H1 (cell line): ENCODE data around the gene ZFP64. TPM values are rescaled to one million over a fixed set of nuclear protein-coding genes. Genes with fewer than 3 reads are reported as not detected.

Source experiments
- CTCF ChIA-PET: fragments of 300-600 bp; sonication (Branson Sonifier 250); formaldehyde crosslinking; loops from one replicate; lab custom pipeline; 2021; ENCODE audit not compliant: partially characterized antibody; lab: Charles Lee
- POLR2A ChIA-PET: fragments of 300-600 bp; sonication (Branson Sonifier 250); formaldehyde crosslinking; loops from one replicate; lab custom pipeline; 2021; ENCODE audit warnings: inconsistent platforms; ENCODE audit not compliant: partially characterized antibody; lab: Charles Lee
- DNase-seq, 2 experiments: peaks; one replicate each; pipeline versions ENCODE4 v3.0.0 to v3.0.0-alpha.2; 2010 to 2022; ENCODE audit warnings: low spot score in 2 of 2, low read depth in 1 of 2, mixed read lengths in 1 of 2
- FAIRE-seq: peaks from 2 replicates; lab custom pipeline; 2011; peaks lifted over from hg19 to GRCh38; lab: Jason Lieb, UNC
- H2AFZ ChIP-seq: 2 replicates; pipeline ENCODE4 v1.8.1; 2012; ENCODE audit warnings: low read length, inconsistent platforms
- H2AK5ac ChIP-seq: 2 replicates; pipeline ENCODE4 v1.6.1; 2013; ENCODE audit warnings: low read depth, low read length
- H2BK120ac ChIP-seq: replicated peaks from 2 replicates; pipeline ENCODE3; 2013; ENCODE audit warnings: low read depth, low read length, inconsistent platforms
- H2BK12ac ChIP-seq: 2 replicates; pipeline ENCODE4 v1.6.1; 2013; ENCODE audit warnings: low read depth, low read length
- H2BK15ac ChIP-seq: 2 replicates; pipeline ENCODE4 v1.6.1; 2013; ENCODE audit warnings: low read length
- H2BK20ac ChIP-seq: 2 replicates; pipeline ENCODE4 v1.6.1; 2013; ENCODE audit warnings: low read length
- H2BK5ac ChIP-seq: 2 replicates; pipeline ENCODE4 v1.6.1; 2013; ENCODE audit warnings: low read depth, low read length
- H3K14ac ChIP-seq: 2 replicates; pipeline ENCODE4 v1.6.1; 2013; ENCODE audit warnings: inconsistent platforms; ENCODE audit not compliant: insufficient read length
- H3K18ac ChIP-seq: 2 replicates; pipeline ENCODE4 v1.6.1; 2013; ENCODE audit warnings: low read length; ENCODE audit errors: extremely low read depth
- H3K23ac ChIP-seq: 2 replicates; pipeline ENCODE4 v1.6.1; 2013; ENCODE audit warnings: inconsistent platforms; ENCODE audit not compliant: insufficient read length
- H3K23me2 ChIP-seq: 2 replicates; pipeline ENCODE4 v1.6.1; 2013; ENCODE audit warnings: low read depth, low read length
- H3K27ac ChIP-seq: 2 replicates; pipeline ENCODE4 v1.6.1; 2011; ENCODE audit warnings: low read depth, low read length, inconsistent platforms
- H3K27me3 ChIP-seq, 4 experiments: replicated peaks in 1 of 4; 1 replicate in 1 of 4; 2 replicates in 3 of 4; pipeline versions ENCODE4 v1.6.1 to v1.8.1; 2011 to 2013; ENCODE audit warnings: low read length in 3 of 4, mild to moderate bottlenecking in 3 of 4, inconsistent platforms in 2 of 4, mixed read lengths in 2 of 4, moderate library complexity in 1 of 4; ENCODE audit not compliant: control insufficient read depth in 3 of 4, insufficient read depth in 3 of 4; ENCODE audit errors: extremely low read depth in 1 of 4
- H3K36me3 ChIP-seq, 4 experiments: 2 replicates each; pipeline versions ENCODE4 v1.6.1 to v1.8.1; 2011 to 2013; ENCODE audit warnings: mild to moderate bottlenecking in 4 of 4, low read length in 3 of 4, moderate library complexity in 2 of 4, control low read depth in 1 of 4, inconsistent platforms in 1 of 4; ENCODE audit not compliant: insufficient read depth in 4 of 4, control insufficient read depth in 2 of 4
- H3K4ac ChIP-seq: replicated peaks from 2 replicates; pipeline ENCODE3; 2013; ENCODE audit warnings: low read length, low read depth, mixed read lengths, inconsistent platforms; ENCODE audit not compliant: insufficient read length
- H3K4me1 ChIP-seq, 4 experiments: replicated peaks in 1 of 4; 1 replicate in 1 of 4; 2 replicates in 3 of 4; pipeline versions ENCODE4 v1.6.1 to v1.8.1; 2011 to 2013; ENCODE audit warnings: low read length in 3 of 4, inconsistent platforms in 2 of 4, mixed read lengths in 1 of 4; ENCODE audit not compliant: insufficient read depth in 4 of 4, control insufficient read depth in 3 of 4
- H3K4me2 ChIP-seq, 2 experiments: 2 replicates each; pipeline versions ENCODE4 v1.6.1 to v1.8.1; 2011 to 2013; ENCODE audit warnings: low read depth in 2 of 2, low read length in 2 of 2, control low read depth in 1 of 2, inconsistent platforms in 1 of 2, mild to moderate bottlenecking in 1 of 2; ENCODE audit not compliant: insufficient read depth in 1 of 2
- H3K4me3 ChIP-seq, 4 experiments: fragments of 200-600, 300-600 bp in 1 of 4; sonication (generic), shearing (Covaris generic), sonication (Bioruptor Twin) in 1 of 4; 2 replicates each; pipeline versions ENCODE4 v1.5.1 to v1.8.1; 2011 to 2016; ENCODE audit warnings: low read length in 4 of 4, low read depth in 3 of 4, control low read depth in 2 of 4, inconsistent platforms in 2 of 4, mild to moderate bottlenecking in 2 of 4, mixed read lengths in 1 of 4, moderate library complexity in 1 of 4; ENCODE audit not compliant: insufficient read depth in 2 of 4; ENCODE audit errors: extremely low read depth in 1 of 4
- H3K56ac ChIP-seq: replicated peaks from 2 replicates; pipeline ENCODE3; 2013; ENCODE audit warnings: low read depth, mild to moderate bottlenecking, mixed read lengths, low read length, inconsistent platforms; ENCODE audit not compliant: insufficient read length
- H3K79me1 ChIP-seq: 2 replicates; pipeline ENCODE4 v1.6.1; 2013; ENCODE audit warnings: low read depth, low read length, control low read depth
- H3K79me2 ChIP-seq, 2 experiments: 2 replicates each; pipeline versions ENCODE4 v1.6.1 to v1.8.1; 2012 to 2013; ENCODE audit warnings: low read length in 2 of 2, mild to moderate bottlenecking in 2 of 2, inconsistent platforms in 1 of 2; ENCODE audit not compliant: insufficient read depth in 2 of 2, control insufficient read depth in 1 of 2
- H3K9ac ChIP-seq, 4 experiments: replicated peaks in 1 of 4; 1 replicate in 1 of 4; 2 replicates in 3 of 4; pipeline versions ENCODE4 v1.6.1 to v1.8.1; 2011 to 2013; ENCODE audit warnings: low read depth in 3 of 4, low read length in 3 of 4, control low read depth in 2 of 4, mild to moderate bottlenecking in 2 of 4, moderate library complexity in 2 of 4, inconsistent platforms in 1 of 4; ENCODE audit errors: extremely low read depth in 1 of 4
- H3K9me3 ChIP-seq, 2 experiments: 2 replicates each; pipeline versions ENCODE4 v1.6.1 to v1.8.1; 2012 to 2013; ENCODE audit warnings: mild to moderate bottlenecking in 2 of 2, moderate library complexity in 2 of 2, control low read depth in 1 of 2, inconsistent platforms in 1 of 2, low read depth in 1 of 2, low read length in 1 of 2, mixed read lengths in 1 of 2; ENCODE audit not compliant: insufficient read depth in 2 of 2
- H4K20me1 ChIP-seq, 2 experiments: replicated peaks in 1 of 2; 2 replicates each; pipeline versions ENCODE3 to v1.8.1; 2011 to 2013; ENCODE audit warnings: inconsistent platforms in 2 of 2, low read length in 2 of 2, mild to moderate bottlenecking in 1 of 2; ENCODE audit not compliant: insufficient read depth in 2 of 2, control insufficient read depth in 1 of 2
- H4K5ac ChIP-seq: 2 replicates; pipeline ENCODE4 v1.6.1; 2013; ENCODE audit warnings: low read length, low read depth, mixed read lengths, inconsistent platforms; ENCODE audit not compliant: insufficient read length
- H4K8ac ChIP-seq: 2 replicates; pipeline ENCODE4 v1.8.0; 2013; ENCODE audit warnings: mild to moderate bottlenecking, moderate library complexity, low read length, inconsistent platforms; ENCODE audit not compliant: insufficient read depth; ENCODE audit errors: extremely low read depth
- H4K91ac ChIP-seq: replicated peaks from 2 replicates; pipeline ENCODE3; 2013; ENCODE audit warnings: low read length, mixed read lengths, inconsistent platforms; ENCODE audit not compliant: insufficient read length
- ATF3 ChIP-seq: IDR thresholded peaks from 2 replicates; pipeline ENCODE4 v1.6.1; 2011; ENCODE audit warnings: low read depth, mild to moderate bottlenecking, low read length; ENCODE audit not compliant: insufficient read depth
- BRCA1 ChIP-seq: IDR thresholded peaks from 2 replicates; pipeline ENCODE4 v1.6.1; 2012; ENCODE audit warnings: low read depth, low read length, improper control_type of control experiment
- CBX8 ChIP-seq: fragments of 300-800, 300-1000 bp; sonication (generic); IDR thresholded peaks from 2 replicates; pipeline ENCODE4 v1.7.1; 2016; ENCODE audit warnings: low read depth, low read length, borderline replicate concordance
- CEBPB ChIP-seq: IDR thresholded peaks from 2 replicates; pipeline ENCODE4 v1.6.1; 2012; ENCODE audit warnings: low read depth, low read length
- CTBP2 ChIP-seq: IDR thresholded peaks from 2 replicates; pipeline ENCODE4 v1.7.0; 2011; ENCODE audit warnings: borderline replicate concordance, mild to moderate bottlenecking, moderate library complexity, mixed read lengths, low read length; ENCODE audit not compliant: insufficient read depth, insufficient read length
- EZH2 ChIP-seq: fragments of 200-600 bp; sonication (generic); IDR thresholded peaks from 2 replicates; pipeline ENCODE4 v1.7.1; 2012; ENCODE audit warnings: low read depth, mild to moderate bottlenecking, moderate library complexity, low read length, inconsistent platforms; ENCODE audit not compliant: severe bottlenecking
- JUN ChIP-seq: IDR thresholded peaks from 2 replicates; pipeline ENCODE4 v1.6.1; 2011; ENCODE audit warnings: low read depth, mild to moderate bottlenecking, improper control_type of control experiment, low read length
- JUND ChIP-seq: IDR thresholded peaks from 2 replicates; pipeline ENCODE4 v1.6.1; 2011; ENCODE audit warnings: mild to moderate bottlenecking, improper control_type of control experiment, low read length
- KDM5A ChIP-seq: fragments of 200-600 bp; IDR thresholded peaks from 2 replicates; pipeline ENCODE4 v1.7.1; 2012; ENCODE audit warnings: mild to moderate bottlenecking, low read length, inconsistent platforms, mixed read lengths
- RNF2 ChIP-seq: fragments of 200-900, 300-1000 bp; sonication (generic); IDR thresholded peaks from 2 replicates; pipeline ENCODE4 v1.7.1; 2016; ENCODE audit warnings: borderline replicate concordance, low read depth, mild to moderate bottlenecking, antibody characterized with exemption, low read length; ENCODE audit not compliant: poor library complexity, severe bottlenecking; ENCODE audit errors: missing control alignments
- RXRA ChIP-seq: IDR thresholded peaks from 2 replicates; pipeline ENCODE4 v1.6.1; 2011; ENCODE audit warnings: low read depth, mild to moderate bottlenecking, low read length, moderate library complexity; ENCODE audit not compliant: insufficient read depth
- SAP30 ChIP-seq: fragments of 300-600 bp; sonication (generic); IDR thresholded peaks from 2 replicates; pipeline ENCODE4 v1.7.1; 2012; ENCODE audit warnings: low read length, moderate library complexity, mild to moderate bottlenecking, inconsistent platforms; ENCODE audit not compliant: insufficient read depth, insufficient replicate concordance
- SRF ChIP-seq: IDR thresholded peaks from 2 replicates; pipeline ENCODE4 v1.6.1; 2011; ENCODE audit warnings: mild to moderate bottlenecking, low read depth, low read length, moderate library complexity
- TCF12 ChIP-seq: IDR thresholded peaks from 2 replicates; pipeline ENCODE4 v1.6.1; 2011; ENCODE audit warnings: low read depth, mild to moderate bottlenecking, low read length
- WGBS, 2 experiments: shearing (Covaris generic) in 1 of 2; methylation state at CpG; one replicate each; pipeline versions ENCODE4 v1.1.6 to v1.1.7; 2013 to 2015; ENCODE audit warnings: low lambda C conversion rate in 2 of 2, mixed read lengths in 2 of 2, inconsistent platforms in 1 of 2, low coverage in 1 of 2, missing lambda C conversion rate in 1 of 2; ENCODE audit not compliant: insufficient replicate concordance in 2 of 2, insufficient coverage in 1 of 2, insufficient read length in 1 of 2; ENCODE audit errors: extremely low coverage in 1 of 2, missing lambda C conversion rate in 1 of 2; 5-methylcytosine and 5-hydroxymethylcytosine counted together
- polyA plus RNA-seq, 7 experiments: library from polyadenylated mRNA; depleted of rRNA in 3 of 7; stranded (reverse) in 5 of 7; unstranded in 2 of 7; fragments of >200 nt in 5 of 7; fragments of 200-250 nt in 2 of 7; gene quantifications; 1 replicate in 5 of 7; 2 replicates in 1 of 7; 4 replicates in 1 of 7; pipeline versions ENCODE4 v1.2.1 to v1.2.3, GENCODE V29; 2011 to 2013; ENCODE audit warnings: missing spikeins in 2 of 7, mixed read lengths in 2 of 7
- total RNA-seq: library from RNA; stranded (reverse); fragmentation: NEBNext Ultra II Directional; extraction: Animal tissue kit (Norgen Biotek cat#: 25700); gene quantifications from 2 replicates; pipeline ENCODE4 v1.2.1, GENCODE V29; 2021

The ZFP64 gene
- total and polyA plus RNA-seq, 2 of the 8 experiments (the other 6 are each of a cell fraction or from before 2014, with no cell fraction given) = 25.3 to 43.7 TPM

GRCh38 chr20:52239102-52239501, 47.5 kb upstream of the ZFP64 start:
- CTCF ChIA-PET = interaction anchor here (0.5 to 1.0 kb wide), 2 partner anchors 22 to 1299 kb away, joined by 3 read pairs; no protein-coding TSS in a partner anchor
- H3K79me2 ChIP-seq = no peaks in the 10 kb centered on the region
- TF ChIP-seq TCF12 (no peak), CEBPB (no peak), JUN (no peak), SAP30 (no peak), BRCA1 (no peak), SRF (no peak), KDM5A (no peak), ATF3 (no peak), EZH2 (no peak), RXRA (no peak), CBX8 (no peak), RNF2 (no peak), JUND (no peak), CTBP2 (no peak)

More at GRCh38 chr20:52239102-52239501, 47.5 kb upstream of the ZFP64 start:
- no peak overlapping the region for H3K56ac ChIP-seq
- no peak for FAIRE-seq
- H3K4me3 ChIP-seq = no peak overlapping the region
- no peak overlapping the region for H3K14ac ChIP-seq
- H4K20me1 ChIP-seq = no peaks in the 10 kb centered on the region
- no peak overlapping the region for H4K91ac ChIP-seq
- no peak overlapping the region for H4K5ac ChIP-seq
- no peak for DNase-seq
- H3K23me2 ChIP-seq = no peaks in the 10 kb centered on the region
- no peaks in the 10 kb centered on the region for H3K9me3 ChIP-seq
- no peaks in the 10 kb centered on the region for H3K4me1 ChIP-seq
- H2BK5ac ChIP-seq = no peak overlapping the region
- no peak overlapping the region for H2BK15ac ChIP-seq
- no peak overlapping the region for H3K9ac ChIP-seq
- H3K23ac ChIP-seq = no peak overlapping the region
- no peaks in the 10 kb centered on the region for H3K79me1 ChIP-seq
- 69% methylated on average over 2 of the region's 2 CpGs; no CpG with 5 or more reads in 1 of the 2 experiments for WGBS, 2 experiments
- H3K4me2 ChIP-seq = no peak overlapping the region
- H2BK12ac ChIP-seq = no peak overlapping the region
- H4K8ac ChIP-seq = no peak overlapping the region
- POLR2A ChIA-PET = no interaction called here
- H2AFZ ChIP-seq = no peak overlapping the region
- H3K4ac ChIP-seq = no peak overlapping the region
- H3K18ac ChIP-seq = no peak overlapping the region
- no peak overlapping the region for H2AK5ac ChIP-seq
- H3K27me3 ChIP-seq = no peaks in the 10 kb centered on the region
- H3K36me3 ChIP-seq = no peaks in the 10 kb centered on the region
- H3K27ac ChIP-seq = no peak overlapping the region
- no peak overlapping the region for H2BK120ac ChIP-seq
- H2BK20ac ChIP-seq = no peak overlapping the region
